ENCODE results near the gene GRB14. TPM values are rescaled to one million over a fixed set of nuclear protein-coding genes. Genes with fewer than 3 reads are reported as not detected.

GRB14 gene
- total and polyA plus RNA-seq, 2 of the 13 experiments (the other 11 are each of a cell fraction or from before 2014, with no cell fraction given) = 4.6 to 5.8 TPM

- TF ChIP-seq ZBTB43 (CRISPR knock-in tag; conservative IDR thresholded peaks at IDR 0.05) (no peak), FOXA1 (IDR thresholded peaks at IDR 0.05) (no peak), FOXA1 (CRISPR knock-in tag; IDR thresholded peaks at IDR 0.05) (peak; percentile 28; the same call in 1 of the 2 replicates), SMC3 (IDR thresholded peaks at IDR 0.05; ENCODE audit: low read length) (peak; percentile 80), MATR3 (CRISPR knock-in tag; IDR thresholded peaks at IDR 0.05) (no peak), SAP130 (CRISPR knock-in tag; IDR thresholded peaks at IDR 0.05; ENCODE audit: low read depth) (no peak), ZBTB26 (CRISPR knock-in tag; IDR thresholded peaks at IDR 0.05; ENCODE audit: borderline replicate concordance) (no peak), EHMT2 (IDR thresholded peaks at IDR 0.05; ENCODE audit: borderline replicate concordance, low read depth, low read length) (no peak), RARG (CRISPR knock-in tag; IDR thresholded peaks at IDR 0.05; ENCODE audit: low read depth) (no peak), ZNF773 (CRISPR knock-in tag; IDR thresholded peaks at IDR 0.05; ENCODE audit: borderline replicate concordance) (no peak), THYN1 (CRISPR knock-in tag; IDR thresholded peaks at IDR 0.05; ENCODE audit: borderline replicate concordance, low read depth) (no peak), ZC3H4 (CRISPR knock-in tag; IDR thresholded peaks at IDR 0.05; ENCODE audit: borderline replicate concordance) (no peak), SATB2 (CRISPR knock-in tag; IDR thresholded peaks at IDR 0.05) (no peak), ZKSCAN8 (CRISPR knock-in tag; IDR thresholded peaks at IDR 0.05; ENCODE audit: borderline replicate concordance) (no peak), RAD21 (CRISPR knock-in tag; IDR thresholded peaks at IDR 0.05) (peak; percentile 42; the same call in 1 of the 2 replicates), ZSCAN9 (CRISPR knock-in tag; IDR thresholded peaks at IDR 0.05; ENCODE audit: borderline replicate concordance) (0 out of 2 replicates have a peak, but pooled peaks have one; percentile 40), SIX1 (CRISPR knock-in tag; IDR thresholded peaks at IDR 0.05; ENCODE audit: borderline replicate concordance) (peak; percentile 90; the same call in 1 of the 2 replicates), KAT8 (CRISPR knock-in tag; IDR thresholded peaks at IDR 0.05) (0 out of 2 replicates have a peak, but pooled peaks have one; percentile 24), PREB (CRISPR knock-in tag; IDR thresholded peaks at IDR 0.05) (no peak), SNAPC4 (CRISPR knock-in tag; IDR thresholded peaks at IDR 0.05) (no peak), IKZF4 (CRISPR knock-in tag; IDR thresholded peaks at IDR 0.05; ENCODE audit: borderline replicate concordance, low read depth, not compliant biosample characterization) (no peak)
Measured at GRCh38 chr2:164560181-164560792, 61.0 kb downstream of the GRB14 start (continued).
